Choroid plexus epithelial cell (primary cell): ENCODE data around the gene RNF175.

Experiments
- DNase-seq: peaks from one replicate; pipeline ENCODE4 v3.0.0-alpha.2; 2010; ENCODE audit warnings: low read depth
- H3K4me3 ChIP-seq: 2 replicates; pipeline ENCODE4 v1.5.1; 2011; ENCODE audit warnings: low read depth, mild to moderate bottlenecking, control low read depth, low read length, moderate library complexity
- CTCF ChIP-seq: conservative IDR thresholded peaks from 2 replicates; pipeline ENCODE4 v1.5.1; 2011; ENCODE audit warnings: low read depth, mild to moderate bottlenecking, control low read depth, inconsistent platforms, low read length, moderate library complexity

Gene RNF175

GRCh38 chr4:153704522-153704921 lies 55.3 kb downstream of the RNF175 start:
- DNase-seq, result no peak
- no peak for TF ChIP-seq CTCF
- no peak overlapping the region for H3K4me3 ChIP-seq

- DNase-seq, result no peak
- no peak for TF ChIP-seq CTCF
- H3K4me3 ChIP-seq, result peak overlapping the region; percentile 62
Measured at GRCh38 chr4:153684971-153685371, 74.9 kb downstream of the RNF175 start.

GRCh38 chr4:153684182-153684970 lies 75.4 kb downstream of the RNF175 start, which contains the start of gene TLR2:
Gene TLR2 (plus strand): TSS chr4:153684280. CDS start chr4:153702908, 18,628 bp downstream.
- peak; percentile 25 for DNase-seq
- TF ChIP-seq CTCF, result no peak
- peak within 1 kb of the TSS; percentile 62 for H3K4me3 ChIP-seq

- H3K4me3 ChIP-seq, result peak overlapping the region; percentile 62
- no peak for TF ChIP-seq CTCF
- DNase-seq, result no peak
Measured at GRCh38 chr4:153683763-153684181, 76.1 kb downstream of the RNF175 start.

- no peak for TF ChIP-seq CTCF
- DNase-seq, result no peak
- no peak overlapping the region for H3K4me3 ChIP-seq
Measured at GRCh38 chr4:153679486-153679885, 80.3 kb downstream of the RNF175 start.

GRCh38 chr4:153676984-153677383 lies 82.8 kb downstream of the RNF175 start:
- no peak for TF ChIP-seq CTCF
- peak; percentile 89 for DNase-seq
- no peak overlapping the region for H3K4me3 ChIP-seq

- DNase-seq, result peak; percentile 53
- TF ChIP-seq CTCF, result no peak
- H3K4me3 ChIP-seq, result no peak overlapping the region
Measured at GRCh38 chr4:153676486-153676885, 83.3 kb downstream of the RNF175 start.
